ENCODE data around the gene OVOL1.

Gene OVOL1

DNA sequence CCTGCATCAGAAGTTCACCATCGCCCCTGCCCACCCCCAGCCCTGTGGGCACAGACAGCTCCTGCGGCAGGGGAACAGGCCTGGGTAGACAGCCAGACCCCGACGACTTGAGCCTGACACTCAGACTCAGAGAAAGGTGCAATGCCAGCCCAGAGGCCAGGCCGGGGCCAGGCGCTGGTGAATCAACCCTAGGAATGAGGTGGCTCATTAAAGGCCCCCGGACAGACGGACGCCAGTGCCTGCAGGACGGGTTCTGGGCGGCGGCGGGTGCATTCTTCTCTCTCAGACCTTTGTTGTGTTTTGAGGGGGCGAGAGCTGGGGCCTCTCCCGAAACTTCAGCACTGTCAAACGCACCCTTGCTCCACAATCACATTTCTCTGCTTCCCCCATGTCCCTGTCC lies 5.6 kb downstream of the OVOL1 start:
- DNase-seq (ENCODE audit: low spot score), result no peak

DNA sequence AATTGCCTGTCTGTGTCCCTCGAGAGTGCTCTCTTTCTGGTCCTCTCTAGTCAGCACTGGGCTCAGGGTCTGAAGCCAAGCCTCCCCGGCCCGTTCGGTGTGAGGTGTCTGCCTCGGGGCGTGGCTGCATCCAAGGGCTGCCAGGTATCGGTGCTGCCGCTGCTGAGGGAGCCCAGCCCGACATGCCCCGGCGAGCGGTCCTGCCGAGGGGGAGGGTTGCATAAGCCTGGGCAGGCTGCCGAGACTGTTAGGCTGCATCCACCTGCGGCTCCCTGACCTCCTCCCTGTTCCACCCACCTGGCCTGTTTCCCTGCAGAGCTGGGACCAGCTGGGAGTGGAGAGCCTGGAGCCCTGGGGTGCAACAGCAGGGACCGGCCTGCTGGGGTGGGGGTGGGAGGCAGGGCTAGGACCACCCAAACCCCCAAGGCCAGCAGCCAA lies 6.3 kb downstream of the OVOL1 start:
- no peak for DNase-seq (ENCODE audit: low spot score)

DNA sequence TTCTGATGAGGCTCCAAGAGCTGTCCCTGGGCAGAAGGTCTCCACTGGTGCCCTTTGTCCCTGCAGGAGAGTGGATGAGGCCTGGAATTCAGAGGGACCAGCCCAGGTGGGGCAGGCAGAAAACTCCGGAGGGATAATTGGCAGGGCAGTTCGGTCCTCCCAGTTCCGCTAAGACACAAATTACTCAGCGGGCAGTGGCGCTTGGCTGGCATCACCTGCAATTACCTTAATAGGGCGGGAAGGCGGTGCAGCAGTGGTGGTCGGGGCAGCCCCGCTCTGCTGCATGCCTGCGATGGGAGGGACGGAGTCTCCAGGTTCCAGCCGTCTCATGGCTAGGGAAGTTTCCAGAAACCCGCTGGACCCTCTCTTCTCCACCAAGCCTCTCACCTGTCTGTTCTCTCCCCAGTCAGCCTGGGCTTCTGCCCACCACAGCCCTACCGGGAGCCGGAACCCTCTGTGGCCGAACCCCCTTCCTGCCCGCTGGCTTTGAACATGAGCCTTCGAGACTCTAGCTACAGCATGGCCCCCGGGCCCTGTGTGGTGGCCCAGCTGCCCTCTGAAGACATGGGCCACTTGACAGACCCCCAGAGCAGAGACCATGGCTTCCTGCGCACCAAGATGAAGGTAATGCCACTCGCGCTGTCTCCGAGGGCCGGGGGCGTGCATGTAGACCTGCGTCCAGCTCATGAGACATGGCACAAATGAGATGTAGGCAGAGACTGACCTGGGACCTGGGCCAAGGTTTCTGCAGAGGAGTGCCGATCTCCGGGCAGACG lies 7.0 kb downstream of the OVOL1 start:
- DNase-seq (ENCODE audit: low spot score), result no peak

DNA sequence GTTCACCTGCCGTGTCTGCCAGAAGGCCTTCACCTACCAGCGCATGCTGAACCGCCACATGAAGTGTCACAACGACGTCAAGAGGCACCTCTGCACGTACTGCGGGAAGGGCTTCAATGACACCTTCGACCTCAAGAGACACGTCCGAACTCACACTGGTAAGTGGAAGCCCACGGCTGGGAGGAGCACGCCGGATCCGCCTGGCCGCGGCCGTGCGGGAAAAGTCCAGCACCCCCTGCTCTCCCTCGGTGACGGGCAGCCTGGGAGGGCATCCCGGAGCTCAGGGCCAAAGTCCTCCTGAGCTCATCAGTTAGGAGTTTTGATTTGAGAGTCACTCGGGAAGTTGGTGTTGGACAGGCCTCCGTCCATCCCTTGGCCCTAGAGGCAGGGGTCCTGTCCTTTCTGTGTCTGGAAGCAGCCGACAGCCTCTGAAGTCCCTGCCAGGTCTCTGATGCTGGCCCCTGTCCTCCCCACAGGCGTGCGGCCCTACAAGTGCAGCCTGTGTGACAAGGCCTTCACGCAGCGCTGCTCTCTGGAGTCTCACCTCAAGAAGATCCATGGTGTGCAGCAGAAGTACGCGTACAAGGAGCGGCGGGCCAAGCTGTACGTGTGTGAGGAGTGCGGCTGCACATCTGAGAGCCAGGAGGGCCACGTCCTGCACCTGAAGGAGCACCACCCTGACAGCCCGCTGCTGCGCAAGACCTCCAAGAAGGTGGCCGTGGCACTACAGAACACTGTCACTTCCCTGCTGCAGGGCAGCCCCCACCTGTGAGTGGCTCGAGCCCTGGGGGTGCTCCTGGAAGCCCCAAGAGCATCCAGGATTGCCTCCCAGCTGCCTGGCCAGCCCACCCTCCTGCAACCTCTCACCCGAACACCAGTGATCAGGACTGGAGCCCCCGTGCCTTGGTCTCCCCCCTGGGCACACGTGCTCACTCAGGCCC lies 8.0 kb downstream of the OVOL1 start:
- DNase-seq (ENCODE audit: low spot score), result no peak

DNA sequence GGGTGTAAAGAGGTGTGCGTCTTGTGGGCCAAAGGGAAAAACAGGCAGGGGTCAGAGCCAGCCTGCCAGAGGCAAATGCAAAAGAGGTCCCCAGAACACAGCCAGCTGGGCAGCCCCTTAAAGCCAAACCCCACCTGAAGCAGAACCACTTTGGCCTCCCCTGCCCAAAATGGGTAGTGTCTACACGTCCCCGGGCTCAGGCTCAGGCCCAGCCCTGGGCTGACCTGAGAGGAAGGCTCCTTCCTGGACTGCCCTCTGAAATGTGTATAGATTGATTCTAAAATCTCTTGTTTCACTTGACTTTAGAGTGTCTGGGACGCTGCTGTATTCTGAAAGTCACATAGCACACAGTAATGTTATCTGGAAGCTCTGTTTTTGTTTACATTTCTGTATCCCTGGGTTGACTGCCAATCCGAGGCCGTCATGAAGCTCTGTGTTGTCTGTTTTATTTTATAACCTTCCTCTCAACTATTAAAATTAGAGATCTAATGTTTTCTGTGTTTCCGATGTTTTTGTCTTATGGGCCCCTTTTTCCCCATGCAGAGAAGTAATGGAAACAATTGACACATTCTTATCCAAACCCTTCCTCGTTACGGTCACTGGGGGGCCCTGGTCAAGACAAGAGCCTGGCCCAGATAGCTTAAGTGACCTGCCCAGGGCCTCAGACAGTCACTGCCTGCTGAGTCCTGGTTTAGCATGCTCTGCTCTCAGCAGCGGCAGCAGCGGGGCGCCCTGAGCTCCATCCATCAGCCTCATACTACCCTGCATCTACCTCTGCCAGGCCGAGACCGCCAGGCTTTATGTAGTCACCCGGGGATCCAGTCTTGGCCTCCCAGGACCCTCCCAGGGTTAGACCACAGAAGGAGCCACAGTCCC lies 10.1 kb downstream of the OVOL1 start:
- no peak for DNase-seq (ENCODE audit: low spot score)

DNA sequence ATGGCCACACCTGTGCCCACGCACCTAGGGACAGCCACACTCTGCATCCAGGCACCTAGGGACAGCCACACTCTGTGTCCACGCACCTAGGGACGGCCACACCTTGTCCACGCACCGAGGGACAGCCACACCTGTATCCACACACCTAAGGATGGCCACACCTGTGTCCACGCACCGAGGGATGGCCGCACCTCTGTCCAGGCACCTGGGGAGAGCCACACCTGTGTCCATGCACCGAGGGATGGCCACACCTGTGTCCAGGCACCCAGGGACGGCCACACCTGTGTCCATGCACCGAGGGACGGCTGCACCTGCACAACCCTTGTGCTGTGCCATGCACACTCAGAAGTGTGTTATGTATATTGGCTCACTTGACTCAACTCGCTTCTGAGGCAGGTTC lies 10.8 kb downstream of the OVOL1 start:
- DNase-seq (ENCODE audit: low spot score), result no peak

DNA sequence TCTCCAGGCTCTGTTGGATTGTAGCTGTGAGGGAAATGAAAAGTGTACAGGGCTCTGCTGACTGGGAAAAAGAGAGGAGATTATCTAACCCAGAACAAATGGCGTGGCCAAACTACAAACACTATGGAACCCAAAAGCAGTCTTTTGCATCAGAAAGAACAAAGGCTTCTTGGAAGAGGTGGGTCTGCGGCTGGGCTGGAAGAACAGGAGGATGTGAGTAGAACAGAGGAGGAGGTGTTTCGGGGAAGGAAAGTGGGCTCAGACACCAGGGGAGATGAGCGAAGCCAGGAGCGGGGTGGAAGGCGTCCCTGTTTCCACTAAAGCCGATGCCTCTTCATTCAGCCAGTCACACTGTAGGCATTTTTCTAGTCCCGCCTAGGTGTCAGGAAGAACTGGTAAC lies 12.0 kb downstream of the OVOL1 start:
- no peak for DNase-seq (ENCODE audit: low spot score)

DNA sequence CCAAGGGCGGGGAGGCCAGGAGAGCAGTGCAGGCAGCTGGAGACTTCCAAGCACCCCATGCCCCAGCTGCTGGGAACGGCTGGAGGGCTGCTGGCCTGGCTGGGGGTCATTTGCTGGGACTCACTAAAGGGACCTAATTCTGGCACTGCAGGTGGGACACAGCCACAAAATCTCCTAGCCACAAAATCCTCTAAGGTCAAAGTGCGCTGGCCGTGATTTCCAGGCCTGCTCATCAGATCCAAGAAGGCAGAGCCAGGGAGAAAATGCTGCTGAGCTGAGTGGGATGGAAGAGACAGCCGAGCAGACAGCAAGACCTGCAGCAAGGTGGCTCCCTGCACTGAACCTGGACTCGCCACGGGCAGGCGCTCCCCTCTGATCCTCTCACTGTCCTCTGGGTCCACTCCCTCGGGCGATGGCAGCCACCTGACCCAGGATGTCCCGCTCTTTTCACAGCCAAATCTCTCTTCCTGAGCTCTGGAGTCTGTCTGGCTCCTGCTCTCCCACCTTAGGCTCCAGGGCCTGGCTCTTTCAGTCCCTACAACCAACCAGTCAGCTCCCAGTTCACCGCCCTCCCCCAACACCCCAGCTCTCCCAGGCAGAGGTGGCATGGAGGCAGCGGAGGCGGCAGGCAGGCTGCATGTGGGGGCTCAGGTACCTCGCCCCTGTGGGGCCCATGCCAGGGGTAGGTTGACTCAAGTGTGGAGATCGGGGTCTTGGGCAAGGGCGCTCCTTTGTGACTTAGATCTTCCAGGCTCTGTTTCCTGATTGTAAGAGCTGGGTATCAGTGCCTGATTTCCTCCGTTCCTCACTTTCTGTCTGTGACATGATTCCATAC lies 14.5 kb downstream of the OVOL1 start:
- DNase-seq (ENCODE audit: low spot score), result no peak

DNA sequence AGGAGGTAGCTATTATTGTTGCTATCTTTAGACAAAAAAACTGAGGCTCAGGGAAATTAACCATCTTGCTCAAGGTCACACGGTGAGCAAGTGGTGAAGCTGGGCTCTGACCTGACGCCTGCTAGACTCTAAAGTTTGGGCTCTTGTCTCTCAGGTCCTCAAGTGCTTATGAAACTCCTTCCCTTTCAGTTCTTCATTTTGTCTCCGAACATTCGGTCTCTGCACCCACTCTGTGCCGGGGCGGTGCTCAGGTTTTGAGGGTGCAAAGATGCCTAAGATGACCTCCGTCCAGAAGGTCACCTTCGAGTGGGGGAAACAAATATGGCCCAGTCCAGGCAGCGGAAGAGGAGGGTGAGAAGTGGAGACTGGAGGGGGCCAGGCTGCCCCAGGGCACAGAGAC lies 16.0 kb downstream of the OVOL1 start:
- DNase-seq (ENCODE audit: low spot score), result no peak

DNA sequence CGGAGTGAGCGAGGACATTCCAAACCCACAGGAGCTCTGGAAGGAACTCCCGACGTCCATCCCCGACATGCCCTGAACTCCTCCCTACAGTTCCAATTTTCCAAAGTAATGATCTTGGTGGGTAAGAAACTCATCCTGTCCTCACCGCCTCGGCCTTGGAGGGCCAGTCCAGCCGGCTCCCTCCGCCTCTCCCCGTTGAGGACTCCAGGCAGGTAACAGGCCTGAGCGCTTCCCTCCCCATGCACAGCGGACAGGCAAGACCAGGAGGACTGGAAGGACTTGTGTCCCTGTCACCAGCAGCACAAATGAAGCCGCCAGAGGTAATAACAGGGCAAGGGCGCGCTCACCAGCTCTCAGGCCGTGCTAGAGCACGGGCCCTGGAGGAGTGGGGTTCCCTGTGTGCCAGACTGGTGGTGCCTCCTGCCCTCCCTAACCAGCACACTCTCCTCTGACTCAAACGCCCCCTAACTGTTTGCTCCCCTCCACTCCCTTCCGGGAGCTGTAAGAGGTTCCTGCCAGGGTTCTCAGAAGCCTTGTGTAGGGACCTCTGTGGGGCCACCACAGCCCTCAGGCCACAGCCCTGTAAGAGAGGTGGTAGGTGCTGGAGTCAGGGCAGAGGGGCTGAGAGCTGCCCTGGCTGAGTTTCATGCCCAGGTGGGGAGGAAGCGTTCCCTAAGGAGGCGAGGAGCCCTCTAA lies 17.1 kb downstream of the OVOL1 start:
- no peak for DNase-seq (ENCODE audit: low spot score)

DNA sequence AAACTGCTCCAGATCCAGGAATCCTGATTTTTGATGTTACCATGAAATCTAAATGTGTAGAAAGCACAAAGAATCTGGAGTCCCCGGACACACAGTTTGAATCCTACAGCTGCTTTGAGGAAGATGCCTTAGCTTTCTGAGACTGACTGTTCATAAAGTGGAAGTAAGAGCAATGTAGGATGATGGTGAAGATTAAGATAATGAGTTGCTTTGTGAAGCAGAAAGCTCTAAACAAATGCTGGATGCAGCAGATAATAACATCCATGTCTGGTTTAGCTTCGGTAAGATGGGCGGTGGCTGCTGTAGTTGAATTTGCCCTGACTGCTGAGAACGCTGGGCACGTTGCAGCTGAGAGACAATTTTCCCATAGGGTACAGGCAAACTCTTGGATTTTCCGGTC lies 20.1 kb downstream of the OVOL1 start:
- no peak for DNase-seq (ENCODE audit: low spot score)

DNA sequence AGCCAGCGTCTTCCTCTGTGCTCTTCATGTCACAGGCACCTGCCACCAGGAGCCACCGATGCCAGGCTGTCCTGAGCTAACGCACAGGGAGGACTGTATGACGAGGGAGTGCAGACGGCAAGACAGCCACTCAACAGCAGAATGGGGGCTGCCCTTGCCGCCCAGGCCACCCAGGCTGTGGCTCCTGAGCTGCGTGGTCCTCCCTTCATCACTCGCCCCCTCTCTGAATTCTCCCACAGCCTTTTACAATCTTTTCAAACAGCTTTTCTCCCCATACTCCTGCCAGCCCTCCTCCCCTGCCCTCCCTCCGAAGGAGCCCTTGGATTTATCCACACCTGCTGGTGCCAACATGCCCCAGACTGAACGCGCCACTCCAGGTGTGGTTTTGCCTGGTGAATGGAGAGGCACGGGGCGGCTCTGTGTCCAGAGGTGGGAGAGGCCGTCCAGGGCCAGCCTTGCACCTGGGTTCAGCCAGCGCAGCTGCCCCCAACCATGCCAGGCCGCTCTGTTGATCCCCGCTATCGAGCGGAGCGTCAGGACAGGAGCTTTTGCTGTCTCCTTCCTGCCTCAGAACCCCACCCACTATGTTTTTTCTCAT lies 22.0 kb downstream of the OVOL1 start:
- no peak for DNase-seq (ENCODE audit: low spot score)

DNA sequence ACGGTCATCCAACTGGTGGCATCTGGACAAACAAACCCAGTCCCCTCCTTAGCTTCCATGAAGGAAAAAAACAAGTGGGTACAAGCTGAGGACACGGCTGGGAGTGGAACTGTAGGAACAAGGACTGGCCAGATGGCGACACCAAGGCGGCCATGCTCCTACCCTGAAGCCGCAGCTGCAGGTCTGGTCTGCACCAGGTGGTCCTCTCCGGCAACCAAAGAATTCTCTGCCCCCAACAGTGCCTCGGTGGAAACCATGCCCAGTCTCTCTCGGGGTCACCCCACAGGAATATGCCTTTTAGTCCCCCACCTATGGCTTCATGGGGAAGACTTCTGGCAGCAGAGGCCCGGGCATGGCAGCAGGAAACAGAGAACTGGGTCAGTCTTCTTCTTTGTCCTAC lies 22.6 kb downstream of the OVOL1 start:
- no peak for DNase-seq (ENCODE audit: low spot score)

DNA sequence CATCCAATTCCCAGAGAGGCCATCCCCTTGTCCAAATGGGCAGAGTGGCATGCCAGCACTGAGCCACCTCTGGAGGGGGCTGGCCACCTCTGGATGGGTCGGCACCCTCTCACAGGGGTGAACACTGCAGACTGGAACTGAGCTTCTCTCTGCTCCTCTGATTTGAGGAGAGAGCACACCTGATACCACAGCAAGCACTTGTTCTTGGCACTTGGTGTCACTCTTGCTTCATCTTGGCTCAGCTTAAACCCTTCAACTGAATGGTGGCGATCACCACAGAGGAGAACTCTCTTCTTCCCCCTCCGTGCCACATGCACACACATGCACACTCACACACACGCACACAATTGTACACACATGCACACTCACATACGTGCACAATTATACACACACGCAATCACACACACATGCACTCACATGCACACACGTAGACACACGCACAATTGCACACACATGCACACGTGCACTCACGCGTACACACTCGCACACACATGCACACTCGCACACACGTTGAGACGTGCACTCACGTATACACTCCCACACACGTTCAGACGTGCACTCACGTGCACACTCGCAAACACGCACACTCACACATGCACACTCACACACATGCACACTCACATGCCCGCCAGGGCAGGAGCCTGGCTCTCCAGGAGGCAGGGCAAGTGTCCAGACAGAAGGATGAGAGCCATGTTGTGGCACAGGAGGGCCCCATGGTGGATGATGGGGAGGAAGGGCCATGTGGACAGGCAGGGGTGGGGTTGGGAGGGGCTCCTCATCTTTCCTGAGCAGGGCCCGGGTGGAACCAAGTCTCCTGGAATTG lies 23.4 kb downstream of the OVOL1 start:
- no peak for DNase-seq (ENCODE audit: low spot score)

DNA sequence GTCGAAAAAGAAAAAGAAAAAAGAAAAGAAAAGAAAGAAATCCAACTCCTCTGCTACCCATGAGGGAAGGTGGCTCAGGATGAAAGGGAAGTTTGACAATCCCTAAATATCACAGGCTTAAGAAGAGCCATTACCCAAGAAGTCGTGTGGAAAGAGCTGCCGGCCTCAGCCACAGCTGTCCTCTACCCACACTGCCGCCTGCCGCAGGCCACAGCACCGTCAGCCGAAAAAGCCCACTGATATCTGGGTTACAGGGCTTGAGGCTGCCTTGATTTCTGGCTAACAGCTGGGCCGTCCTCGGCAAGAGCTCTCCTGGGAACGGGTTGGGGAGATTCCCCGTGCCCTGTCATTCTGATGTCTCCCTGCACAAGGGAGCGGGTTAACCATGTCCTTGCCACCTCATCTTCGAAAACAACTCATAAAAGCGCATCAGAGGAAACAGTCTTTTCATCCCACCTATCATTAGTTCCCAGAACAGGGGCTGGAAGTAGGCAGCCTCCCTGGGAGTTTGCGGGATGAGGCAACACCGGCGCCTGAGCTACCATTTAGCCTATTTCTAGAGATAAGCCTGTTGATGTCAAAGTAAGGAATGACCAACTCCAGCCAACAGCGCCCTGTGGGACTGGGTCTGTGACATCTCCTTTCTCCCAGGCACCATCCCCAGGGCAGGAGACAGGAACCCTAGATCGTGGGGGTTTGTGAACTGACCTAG lies 25.1 kb downstream of the OVOL1 start:
- no peak for DNase-seq (ENCODE audit: low spot score)

DNA sequence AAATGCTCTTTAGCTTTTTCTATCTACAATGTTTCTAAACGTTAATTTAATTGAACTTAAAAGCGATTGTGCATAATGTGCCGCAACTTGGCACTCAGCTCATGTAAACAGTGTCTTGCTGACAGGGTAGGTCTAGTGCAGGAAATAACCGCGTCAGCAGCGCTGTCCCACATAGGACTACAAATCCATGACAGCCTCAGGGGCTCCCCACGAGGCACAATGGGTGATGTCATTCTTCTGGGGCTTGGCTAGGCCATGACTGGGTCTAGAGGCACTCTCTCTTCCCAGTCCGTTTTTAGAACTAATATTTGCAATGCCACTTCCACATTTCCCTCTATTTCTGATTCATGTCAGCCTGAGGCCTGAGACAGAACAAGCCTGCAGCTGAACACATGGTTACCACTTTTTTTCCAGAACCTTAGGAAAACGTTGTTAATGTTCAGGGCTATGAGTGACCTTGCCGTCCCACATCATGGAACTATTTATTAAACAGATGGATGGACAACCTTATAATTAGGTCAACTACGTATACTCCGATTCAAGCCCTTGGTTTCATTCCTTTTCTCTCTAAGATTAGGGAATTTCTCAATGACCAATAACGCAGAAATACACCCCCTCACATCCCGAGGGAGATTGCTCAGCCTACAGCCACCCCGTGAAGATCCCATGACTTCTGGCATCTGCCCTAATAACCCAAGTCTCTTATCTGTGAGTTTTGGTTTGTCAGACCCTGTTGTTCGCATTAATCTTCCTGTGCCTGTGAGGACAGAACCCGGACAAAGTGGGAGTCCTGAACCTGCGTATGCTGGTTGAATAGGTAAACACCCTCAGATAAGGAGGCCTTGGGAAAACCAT lies 27.5 kb downstream of the OVOL1 start:
- DNase-seq (ENCODE audit: low spot score), result no peak

DNA sequence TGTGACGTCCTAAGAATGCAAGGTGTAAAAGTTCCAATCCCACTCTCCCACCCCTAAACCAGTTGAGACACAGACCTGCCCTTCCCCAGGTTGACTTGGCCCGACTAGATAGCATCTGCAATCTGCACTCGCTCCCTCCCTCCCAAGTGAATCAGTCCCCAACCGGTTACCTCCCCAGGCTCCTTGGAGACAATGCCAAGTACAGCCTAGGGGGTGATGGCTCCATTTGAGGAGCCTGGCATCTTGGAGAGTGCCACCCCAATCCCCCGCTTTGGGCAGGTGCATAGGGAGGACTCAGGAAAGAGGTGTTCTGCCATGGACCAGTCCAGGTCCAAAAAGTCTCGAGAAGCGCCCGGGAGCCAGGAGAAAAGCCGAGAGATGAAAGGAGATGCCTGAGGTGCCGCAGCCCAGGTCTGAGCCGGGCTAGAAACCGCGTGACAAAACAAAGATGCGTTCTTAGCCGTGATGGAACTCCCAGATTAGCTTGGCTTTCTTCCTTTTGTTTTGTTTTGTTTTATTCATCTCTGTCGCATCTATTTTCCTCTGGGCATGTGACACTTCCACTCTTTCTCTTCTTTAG lies 28.2 kb downstream of the OVOL1 start:
- no peak for DNase-seq (ENCODE audit: low spot score)

Measured in left forelimb (tissue), 1 donor.